Heart left ventricle (tissue), 13 donors: ENCODE data around the gene AMTN.

Experiments
- CTCF ChIP-seq, 12 donors: fragments of 200-600 bp; sonication (generic) in 4 of 12; IDR thresholded peaks; one replicate each; pipeline versions ENCODE4 v1.5.0 to v1.8.0; 2018 to 2022; ENCODE audit warnings: antibody characterized with exemption in 12 of 12, mild to moderate bottlenecking in 5 of 12
- POLR2A ChIP-seq, 2 donors: fragments of 450-650 bp; IDR thresholded peaks; one replicate each; pipeline ENCODE4 v1.6.1; 2017; ENCODE audit warnings: antibody characterized with exemption in 2 of 2, mild to moderate bottlenecking in 2 of 2, moderate library complexity in 2 of 2
- donor health status: ischemic (EF 13 %, LVEDD 7.1; RV severe dilation, severe dysfunction).
- donor health status: DM: no; HTN: yes; CAD: no.
- donor health status: DM: no; HTN: no; CAD: no.
- donor health status: ischemic (EF 25% LVEDD 6.9; RV normal size, moderate dysfunction).
- donor health status: ischemic (EF 25% LVEDD 5.7; RV mildly dilated, moderate dysfunction).
- donor health status: ischemic (EF 35%, LVEDD 5.7; RV mildly dilated, moderate dysfunction).
- donor health status: nonischemic (EF 11% LVEDD 7.7; RV severe dilation, severe dysfunction).
- donor health status: DM: yes; HTN: yes; CAD: no.
- donor health status: PGD.
- donor health status: ischemic (EF 29% LVEDD 5.4; RV normal size, mild dysfunction).
- donor health status: nonischemic (EF 23%, LVEDD 6.1; RV moderate dilation, normal function).

GRCh38 chr4:70518269-70518668, at the start of gene AMTN:
- TF ChIP-seq CTCF (IDR thresholded peaks at IDR 0.05): no peak
- no peak for TF ChIP-seq POLR2A (IDR thresholded peaks at IDR 0.05)
